ENCODE measurements around the gene LPIN1. TPM values are rescaled to one million over a fixed set of nuclear protein-coding genes. Genes with fewer than 3 reads are reported as not detected.

The LPIN1 gene
- total RNA-seq, 1 experiment from 2014 or later: 38.5 TPM

DNA sequence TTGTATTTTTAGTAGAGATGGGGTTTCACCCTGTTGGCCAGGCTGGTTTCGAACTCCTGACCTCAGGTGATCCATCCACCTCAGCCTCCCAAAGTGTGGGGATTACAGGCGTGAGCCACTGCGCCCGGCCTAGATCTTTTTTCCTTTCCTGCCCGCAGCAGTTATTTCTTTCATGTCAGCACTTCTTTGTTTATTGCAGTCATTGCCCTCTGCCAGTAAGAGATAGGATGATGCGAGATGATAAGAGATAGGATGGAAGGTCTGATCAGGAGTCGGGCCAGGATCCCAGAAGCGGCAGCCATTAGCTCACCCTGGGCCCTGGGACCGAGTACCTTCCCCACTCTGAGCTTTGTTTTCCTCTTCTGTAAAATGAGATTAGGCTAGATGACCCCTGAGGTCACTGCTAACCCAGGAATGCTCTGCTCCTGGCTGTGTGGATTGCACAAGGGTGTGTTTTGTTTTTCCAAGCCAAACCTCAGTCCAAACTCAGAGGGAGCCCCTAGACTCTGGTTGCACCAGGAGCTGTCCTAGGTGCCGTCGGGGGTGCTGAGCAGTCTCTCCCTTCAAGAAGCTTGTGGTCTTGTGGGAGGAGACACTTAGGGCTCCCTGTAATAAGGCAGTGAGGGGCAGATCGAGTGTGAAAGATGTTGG, 63.3 kb downstream of the LPIN1 start:
- no peak overlapping the region for H3K27ac ChIP-seq (ENCODE audit: low read depth, low read length, poor library complexity, severe bottlenecking)
- H3K9me3 ChIP-seq (ENCODE audit: low read depth, low read length, poor library complexity, severe bottlenecking): no peaks in the 10 kb centered on the region
- no TSS peak for BruUV-seq (replicated peaks)
- H3K4me3 ChIP-seq (ENCODE audit: low read depth, low read length, poor library complexity, severe bottlenecking): no peak overlapping the region
- no peaks in the 10 kb centered on the region for H3K4me1 ChIP-seq (ENCODE audit: insufficient read depth, low read length, poor library complexity, severe bottlenecking)
- POLR2A ChIA-PET (ENCODE audit: low non-redundant PET): no interaction called here
- no peaks in the 10 kb centered on the region for H3K27me3 ChIP-seq (replicated peaks; ENCODE audit: insufficient read depth, low read depth, low read length, poor library complexity)
- peaks cover 37% of the 10 kb centered on the region for H3K36me3 ChIP-seq (ENCODE audit: insufficient read depth, low read length, poor library complexity, severe bottlenecking)
- TF ChIP-seq EZH2 (IDR thresholded peaks at IDR 0.05; ENCODE audit: borderline replicate concordance, low read depth, low read length, poor library complexity, severe bottlenecking): no peak
- TF ChIP-seq, protein P1, sequence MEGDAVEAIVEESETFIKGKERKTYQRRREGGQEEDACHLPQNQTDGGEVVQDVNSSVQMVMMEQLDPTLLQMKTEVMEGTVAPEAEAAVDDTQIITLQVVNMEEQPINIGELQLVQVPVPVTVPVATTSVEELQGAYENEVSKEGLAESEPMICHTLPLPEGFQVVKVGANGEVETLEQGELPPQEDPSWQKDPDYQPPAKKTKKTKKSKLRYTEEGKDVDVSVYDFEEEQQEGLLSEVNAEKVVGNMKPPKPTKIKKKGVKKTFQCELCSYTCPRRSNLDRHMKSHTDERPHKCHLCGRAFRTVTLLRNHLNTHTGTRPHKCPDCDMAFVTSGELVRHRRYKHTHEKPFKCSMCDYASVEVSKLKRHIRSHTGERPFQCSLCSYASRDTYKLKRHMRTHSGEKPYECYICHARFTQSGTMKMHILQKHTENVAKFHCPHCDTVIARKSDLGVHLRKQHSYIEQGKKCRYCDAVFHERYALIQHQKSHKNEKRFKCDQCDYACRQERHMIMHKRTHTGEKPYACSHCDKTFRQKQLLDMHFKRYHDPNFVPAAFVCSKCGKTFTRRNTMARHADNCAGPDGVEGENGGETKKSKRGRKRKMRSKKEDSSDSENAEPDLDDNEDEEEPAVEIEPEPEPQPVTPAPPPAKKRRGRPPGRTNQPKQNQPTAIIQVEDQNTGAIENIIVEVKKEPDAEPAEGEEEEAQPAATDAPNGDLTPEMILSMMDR (conservative IDR thresholded peaks at IDR 0.05; ENCODE audit: low read depth, low read length): no peak
- DNase-seq (ENCODE audit: low spot score): no peak
- intact Hi-C loops (cut with micrococcal nuclease; ENCODE audit: unreplicated experiment): no loop called here
- CTCF ChIA-PET: no interaction called here

DNA sequence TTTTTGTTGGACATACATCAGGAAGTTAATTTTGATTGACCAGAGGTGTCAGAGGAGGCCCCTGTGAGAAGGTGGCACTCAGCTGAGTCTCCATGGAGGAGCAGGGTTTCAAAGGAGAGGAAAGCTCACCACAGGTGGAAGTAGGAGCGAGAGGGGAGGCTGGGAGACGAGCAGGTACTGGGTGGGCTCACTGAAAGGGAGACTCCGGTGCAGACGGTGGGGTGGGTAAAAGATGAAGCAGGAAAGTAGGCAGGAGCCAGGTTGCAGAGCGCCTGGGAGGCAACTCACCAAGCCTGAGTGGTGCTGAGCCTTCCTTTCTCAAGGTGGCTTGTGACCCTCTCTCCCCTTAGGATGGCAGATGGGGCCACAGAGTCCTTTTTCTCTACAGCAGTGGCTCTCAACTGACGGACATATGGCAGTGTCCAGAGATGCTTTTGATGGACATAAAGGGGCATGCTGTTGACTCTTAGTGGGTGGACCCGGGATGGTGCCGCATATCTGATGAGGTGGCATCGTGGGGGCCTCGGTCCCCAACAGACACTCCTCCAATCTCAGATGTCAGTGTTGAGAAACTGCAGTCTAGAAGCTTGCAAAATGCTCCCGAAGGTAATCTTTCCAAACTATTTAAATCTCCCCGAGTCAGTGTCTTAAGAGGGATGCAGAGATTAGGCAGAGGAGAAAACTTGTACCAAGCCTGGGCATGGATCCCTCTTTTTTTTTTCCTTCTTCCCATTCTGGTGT, 64.0 kb downstream of the LPIN1 start:
- no TSS peak for BruUV-seq (replicated peaks)

DNA sequence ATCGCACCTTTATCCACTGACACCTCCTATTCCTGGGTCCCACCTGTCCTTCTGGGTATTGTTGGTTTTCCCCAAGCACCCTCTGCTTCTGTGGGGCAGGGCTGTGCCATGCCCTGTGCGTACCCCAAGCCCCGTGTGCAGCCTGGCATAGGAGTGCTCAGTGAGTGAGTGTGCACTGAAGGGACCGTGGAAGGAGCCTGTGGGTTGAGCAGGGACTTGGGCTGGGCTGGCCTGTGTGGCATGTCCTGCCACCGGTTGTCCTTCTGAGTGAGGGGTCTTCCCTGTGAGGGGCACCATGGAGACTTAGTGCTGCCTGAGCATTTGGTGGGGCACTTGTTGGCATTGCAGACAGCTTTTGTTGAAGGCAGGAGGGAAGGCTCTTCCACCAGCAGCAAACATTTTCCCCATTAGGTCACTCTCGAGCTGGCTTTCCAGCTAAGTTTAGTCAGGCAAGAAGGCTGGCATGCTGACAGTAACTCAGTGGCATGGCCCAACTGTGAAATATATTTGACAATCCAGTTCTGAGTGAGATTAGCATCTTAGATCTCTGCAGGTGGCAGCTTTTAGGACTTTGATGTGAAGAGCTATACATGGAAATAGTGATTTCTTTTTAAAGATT, 64.7 kb downstream of the LPIN1 start:
- CTCF ChIA-PET: no interaction called here
- intact Hi-C loops (cut with micrococcal nuclease; ENCODE audit: unreplicated experiment): no loop called here

More for the DNA sequence above, 64.0 kb downstream of the LPIN1 start:
- H3K27me3 ChIP-seq (replicated peaks; ENCODE audit: insufficient read depth, low read depth, low read length, poor library complexity): no peaks in the 10 kb centered on the region
- no peaks in the 10 kb centered on the region for H3K9me3 ChIP-seq (ENCODE audit: low read depth, low read length, poor library complexity, severe bottlenecking)
- TF ChIP-seq, protein P1 (conservative IDR thresholded peaks at IDR 0.05; ENCODE audit: low read depth, low read length): no peak
- no peak for TF ChIP-seq EZH2 (IDR thresholded peaks at IDR 0.05; ENCODE audit: borderline replicate concordance, low read depth, low read length, poor library complexity, severe bottlenecking)
- intact Hi-C loops (cut with micrococcal nuclease; ENCODE audit: unreplicated experiment): no loop called here
- H3K4me1 ChIP-seq (ENCODE audit: insufficient read depth, low read length, poor library complexity, severe bottlenecking): no peaks in the 10 kb centered on the region
- POLR2A ChIA-PET (ENCODE audit: low non-redundant PET): no interaction called here
- CTCF ChIA-PET: no interaction called here
- H3K4me3 ChIP-seq (ENCODE audit: low read depth, low read length, poor library complexity, severe bottlenecking): no peak overlapping the region
- no peak for DNase-seq (ENCODE audit: low spot score)
- H3K36me3 ChIP-seq (ENCODE audit: insufficient read depth, low read length, poor library complexity, severe bottlenecking): peaks cover 37% of the 10 kb centered on the region
- H3K27ac ChIP-seq (ENCODE audit: low read depth, low read length, poor library complexity, severe bottlenecking): no peak overlapping the region

More for the DNA sequence above, 64.7 kb downstream of the LPIN1 start:
- no peaks in the 10 kb centered on the region for H3K27me3 ChIP-seq (replicated peaks; ENCODE audit: insufficient read depth, low read depth, low read length, poor library complexity)
- peaks cover 32% of the 10 kb centered on the region for H3K36me3 ChIP-seq (ENCODE audit: insufficient read depth, low read length, poor library complexity, severe bottlenecking)
- DNase-seq (ENCODE audit: low spot score): no peak
- no peak overlapping the region for H3K27ac ChIP-seq (ENCODE audit: low read depth, low read length, poor library complexity, severe bottlenecking)
- H3K4me3 ChIP-seq (ENCODE audit: low read depth, low read length, poor library complexity, severe bottlenecking): no peak overlapping the region
- no TSS peak for BruUV-seq (replicated peaks)
- TF ChIP-seq, protein P1 (conservative IDR thresholded peaks at IDR 0.05; ENCODE audit: low read depth, low read length): no peak
- no peak for TF ChIP-seq EZH2 (IDR thresholded peaks at IDR 0.05; ENCODE audit: borderline replicate concordance, low read depth, low read length, poor library complexity, severe bottlenecking)
- no peaks in the 10 kb centered on the region for H3K9me3 ChIP-seq (ENCODE audit: low read depth, low read length, poor library complexity, severe bottlenecking)
- H3K4me1 ChIP-seq (ENCODE audit: insufficient read depth, low read length, poor library complexity, severe bottlenecking): no peaks in the 10 kb centered on the region
- POLR2A ChIA-PET (ENCODE audit: low non-redundant PET): no interaction called here
